GM21447 (cell line): ENCODE measurements around the gene LDLRAD4.
"Not testable (repeated sequence)": the region's sequence is repeated elsewhere in the genome, so short reads cannot be mapped to it uniquely, and the experiment has no call there.

Experiments
- ATAC-seq: cut with Tn5 transposase; IDR thresholded peaks from one replicate; pipeline ENCODE4 v1.9.1; 2021; ENCODE audit not compliant: unreplicated experiment

LDLRAD4 gene

DNA sequence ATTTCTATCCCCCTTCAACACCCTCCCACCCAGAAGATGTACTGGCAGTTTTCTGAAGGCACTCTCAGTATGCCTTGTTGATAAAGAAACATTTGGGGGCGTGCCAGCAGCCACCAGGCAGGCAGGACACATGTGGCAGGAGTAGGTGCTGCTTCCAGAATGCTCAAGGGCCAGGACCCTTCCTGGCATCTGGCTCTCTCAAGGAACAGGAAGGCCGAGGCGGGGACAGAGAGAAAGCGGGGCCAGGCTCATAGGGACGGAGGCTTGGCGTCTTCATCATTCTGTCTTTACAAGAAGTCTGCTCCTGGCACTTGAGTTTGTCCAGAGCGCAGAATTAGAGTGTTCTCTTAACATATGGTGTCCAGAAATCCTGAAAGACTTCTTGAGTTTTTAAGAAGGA lies 386.2 kb downstream of the LDLRAD4 start:
- no peak for ATAC-seq

DNA sequence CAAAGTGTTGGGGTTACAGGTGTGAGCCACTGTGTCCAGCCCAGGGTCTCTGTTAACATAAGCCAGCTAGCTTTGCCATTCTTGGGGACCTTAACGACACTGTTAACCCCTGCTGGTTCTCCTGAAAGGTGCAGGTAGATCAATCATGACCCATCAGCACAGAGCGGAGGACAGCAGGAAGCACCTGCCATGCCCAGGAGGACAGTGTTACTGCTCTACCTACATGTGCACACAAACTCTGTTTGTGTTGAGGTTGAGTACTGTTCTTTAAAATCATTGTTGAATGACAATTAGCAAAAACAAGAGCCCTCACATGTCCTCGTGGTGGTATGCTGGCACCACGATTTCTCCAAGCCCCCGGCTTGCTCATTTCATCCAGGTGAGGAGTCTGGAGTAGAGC lies 386.9 kb downstream of the LDLRAD4 start:
- ATAC-seq, result no peak

DNA sequence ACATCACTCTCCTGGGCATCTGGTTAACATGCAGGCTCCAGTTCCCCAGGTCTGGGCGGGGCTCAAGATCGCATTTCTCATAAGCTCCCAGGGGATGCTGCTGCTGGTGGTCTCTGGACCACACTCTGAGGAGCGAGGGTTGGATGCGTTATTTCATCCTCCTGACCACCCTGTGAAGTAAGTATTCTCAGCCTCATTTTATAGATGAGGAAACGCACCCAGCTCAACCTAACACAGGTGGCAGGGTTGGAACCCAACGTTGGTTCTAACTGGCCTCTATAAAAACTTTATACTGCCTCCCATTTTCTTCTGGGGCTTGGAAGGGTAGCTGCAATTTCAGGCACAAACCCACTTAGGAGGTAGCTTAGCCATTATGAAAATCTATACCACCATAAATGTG lies 387.3 kb downstream of the LDLRAD4 start:
- no peak for ATAC-seq

DNA sequence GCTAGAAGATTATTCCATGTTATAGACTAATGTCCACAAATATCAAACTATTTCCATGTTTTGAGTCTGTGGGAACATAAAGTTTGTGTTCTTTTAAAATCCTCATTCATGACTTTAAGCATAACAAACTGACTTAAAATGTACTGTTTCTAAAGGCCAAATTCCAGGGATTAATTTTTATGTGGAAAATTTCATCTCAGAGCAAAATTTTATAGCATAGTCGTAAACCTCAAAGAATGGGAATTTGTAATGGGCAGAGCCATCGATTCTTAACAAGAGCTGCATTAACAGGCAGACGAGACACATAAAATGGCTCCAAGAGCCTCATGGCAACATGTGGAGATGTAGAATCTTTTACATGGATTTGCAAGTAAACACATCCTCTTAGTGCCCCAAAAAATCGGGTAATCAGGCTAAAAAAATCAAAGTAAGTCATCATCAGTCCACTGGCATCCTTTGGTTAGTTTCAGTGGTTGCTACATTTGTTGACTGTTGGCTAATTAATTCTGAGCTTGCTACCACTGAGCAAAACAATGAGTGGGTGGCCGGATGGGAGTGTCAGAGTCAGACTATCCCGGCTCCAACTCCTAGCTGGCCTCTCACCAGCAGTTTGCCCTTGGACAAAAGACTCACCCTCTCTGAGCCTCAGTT lies 388.2 kb downstream of the LDLRAD4 start:
- no peak for ATAC-seq

DNA sequence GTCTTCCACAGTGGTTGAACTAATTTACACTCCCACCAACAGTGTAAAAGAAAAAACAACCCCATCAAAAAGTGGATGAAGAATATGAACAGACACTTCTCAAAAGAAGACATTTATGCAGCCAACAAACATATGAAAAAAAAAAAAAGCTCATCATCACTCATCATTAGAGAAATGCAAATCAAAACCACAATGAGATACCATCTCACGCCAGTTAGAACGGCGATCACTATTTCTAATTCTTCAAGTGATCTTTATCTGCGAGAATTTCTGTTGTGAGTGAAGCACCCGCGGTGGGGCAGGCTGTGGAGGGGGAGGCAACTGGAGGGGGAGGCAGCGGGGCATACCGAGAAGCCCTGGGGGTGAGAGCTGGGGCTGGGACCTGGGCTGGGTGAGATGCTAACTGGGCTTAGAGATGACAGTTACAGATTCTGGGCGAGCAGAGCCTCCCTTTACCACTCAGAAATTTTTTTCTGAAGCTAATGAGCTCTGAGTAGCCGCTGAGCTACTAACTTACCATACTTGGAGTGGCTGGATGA lies 389.5 kb downstream of the LDLRAD4 start:
- ATAC-seq, result not testable (repeated sequence)

DNA sequence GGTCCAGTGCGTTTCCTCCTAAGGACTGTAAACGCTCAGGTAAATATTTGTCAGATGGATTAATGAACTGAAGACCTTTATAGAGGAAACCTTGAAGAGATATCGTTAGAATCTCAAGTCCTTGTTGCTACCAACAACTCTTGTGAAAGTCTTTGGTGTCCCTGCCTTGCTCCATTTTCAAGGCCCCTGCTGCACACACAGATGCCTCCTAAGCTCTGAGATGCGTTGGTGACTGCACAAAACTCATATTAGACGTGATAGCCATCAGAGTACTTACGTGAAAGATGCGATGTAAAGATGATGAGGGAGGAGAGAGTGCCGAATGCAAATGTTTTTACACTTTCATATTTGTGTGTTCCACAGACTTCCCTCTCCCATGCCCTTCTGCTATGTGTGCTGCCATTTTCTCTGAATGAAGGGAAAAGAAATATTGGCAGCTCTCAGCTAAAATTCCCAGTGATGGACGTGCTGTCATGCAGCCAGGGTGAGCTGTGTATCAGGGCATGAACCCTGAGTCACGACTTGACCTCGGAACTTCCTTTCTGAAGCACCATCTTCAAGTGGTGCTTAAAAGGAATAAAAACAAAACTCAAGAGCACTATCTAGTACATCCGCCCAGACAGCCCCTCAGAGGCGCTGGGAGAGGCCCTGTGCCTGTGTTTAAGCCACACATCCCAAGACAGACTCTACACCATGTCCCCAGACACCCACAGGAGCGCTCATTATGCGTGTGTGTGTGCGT lies 390.4 kb downstream of the LDLRAD4 start:
- ATAC-seq, result no peak

DNA sequence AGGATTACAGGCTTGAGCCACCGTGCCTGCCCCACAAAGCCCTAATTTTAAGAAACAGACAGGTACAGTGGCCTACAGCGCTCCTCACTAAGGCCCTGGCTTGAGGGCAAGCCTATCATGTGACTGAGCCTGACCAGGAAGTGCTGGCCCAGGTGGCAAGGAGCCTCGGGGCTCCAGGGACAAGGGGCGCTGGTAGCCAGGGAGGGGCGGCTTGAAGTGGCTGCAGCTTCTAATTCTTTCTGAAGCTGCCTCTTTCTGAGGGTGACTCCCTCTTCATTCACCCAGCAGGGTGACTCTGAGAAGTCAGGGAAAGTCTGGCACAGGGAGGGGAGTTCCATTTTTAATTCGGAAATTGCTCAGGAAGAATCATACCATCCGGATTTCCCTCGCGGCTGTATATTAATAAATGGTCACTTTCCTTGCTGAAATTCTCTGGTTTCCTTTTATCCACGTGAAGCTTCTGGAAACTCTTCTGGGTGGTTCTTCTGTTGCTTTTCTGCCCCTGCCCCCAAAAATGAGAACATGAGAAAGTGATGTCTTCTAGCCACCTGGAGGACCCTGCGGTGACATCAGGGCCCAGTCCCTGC lies 392.1 kb downstream of the LDLRAD4 start:
- no peak for ATAC-seq

DNA sequence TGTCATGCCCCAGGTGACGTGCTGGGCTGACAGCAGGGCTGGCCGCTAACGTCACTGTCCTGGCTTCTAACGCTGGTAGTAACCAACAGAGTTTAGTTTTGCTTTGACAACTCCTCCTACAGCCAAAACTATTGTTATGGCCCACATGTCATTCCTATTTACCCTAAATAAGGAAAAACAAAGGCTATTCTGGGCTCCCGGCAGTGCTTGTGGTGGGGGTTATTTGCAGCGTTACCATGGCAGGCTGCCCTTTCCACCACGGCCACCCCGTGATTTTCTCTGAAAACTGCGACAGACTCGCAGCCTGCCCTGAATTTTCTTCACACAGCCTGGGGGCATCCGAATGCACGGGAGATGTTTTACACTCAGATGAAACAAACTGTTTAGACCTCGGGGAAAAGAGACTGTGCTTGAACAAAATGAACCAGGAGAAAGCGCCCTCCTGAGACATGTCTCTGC lies 392.6 kb downstream of the LDLRAD4 start:
- peak; percentile 22 for ATAC-seq

DNA sequence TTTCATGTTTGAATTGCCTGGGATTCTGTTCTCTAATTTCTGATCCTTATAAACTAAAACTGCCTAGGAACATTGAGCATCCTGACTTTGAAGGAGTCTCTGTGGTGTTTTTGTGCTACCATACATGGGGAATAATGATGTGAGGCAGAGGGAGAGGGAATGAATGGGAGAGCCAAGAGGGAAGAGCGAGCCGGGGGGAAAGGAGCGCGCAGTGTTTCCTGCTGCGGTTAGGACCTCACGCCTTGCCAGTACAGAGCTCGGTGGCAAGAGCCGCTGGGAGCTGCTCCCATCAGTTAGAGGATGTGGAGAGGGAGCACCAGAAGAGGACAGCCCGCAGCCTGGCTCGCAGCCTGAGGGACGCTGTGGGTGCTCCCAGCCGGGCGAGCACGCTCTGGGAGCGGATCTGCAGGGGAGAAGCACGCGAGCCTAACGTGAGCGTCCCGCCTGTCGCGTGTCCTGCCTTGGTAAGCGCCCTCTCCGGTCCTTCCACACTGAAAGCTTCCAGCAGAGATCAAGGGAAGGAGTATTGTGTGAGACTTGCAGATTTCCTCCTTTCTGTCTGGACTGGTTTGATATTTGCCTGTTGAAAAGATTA lies 393.1 kb downstream of the LDLRAD4 start:
- ATAC-seq, result peak; percentile 3

DNA sequence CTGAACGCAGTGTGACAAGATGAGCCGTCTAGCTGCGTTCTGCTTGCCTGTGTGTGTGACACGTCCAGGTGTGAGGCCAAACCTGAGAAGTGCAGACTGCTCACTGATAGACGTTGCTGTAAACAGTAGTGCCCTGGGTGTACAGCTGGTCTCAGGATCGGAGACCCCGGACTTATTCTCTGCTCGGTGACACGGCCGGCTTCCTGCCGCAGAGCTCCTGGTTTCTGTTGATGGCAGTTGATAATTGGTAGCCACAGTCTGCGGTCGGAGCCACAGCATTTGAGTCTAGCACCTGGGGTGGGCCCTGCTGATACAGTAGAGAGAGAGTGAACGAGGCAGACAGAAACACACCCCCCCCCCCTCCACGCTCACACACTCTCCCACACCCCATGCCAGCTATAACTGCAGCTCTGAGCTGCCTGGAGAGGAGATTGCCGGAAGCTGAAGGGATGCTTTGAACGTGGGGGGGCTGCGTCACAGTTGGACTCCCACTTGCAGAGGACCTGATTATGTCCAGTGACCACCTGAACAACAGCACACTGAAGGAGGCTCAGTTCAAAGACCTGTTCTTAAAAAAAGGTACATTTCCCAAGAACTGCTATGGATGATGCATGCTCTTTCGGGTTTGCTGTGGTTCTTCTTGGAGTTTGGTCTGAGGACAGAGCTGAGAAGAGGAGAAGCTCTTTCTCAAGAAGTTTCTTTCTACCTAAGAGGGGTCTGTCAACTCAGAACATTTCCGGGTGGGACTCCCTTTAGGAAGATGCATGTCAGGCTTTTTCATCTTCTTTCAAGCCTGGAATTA lies 393.8 kb downstream of the LDLRAD4 start:
- ATAC-seq, result peak; percentile 55

DNA sequence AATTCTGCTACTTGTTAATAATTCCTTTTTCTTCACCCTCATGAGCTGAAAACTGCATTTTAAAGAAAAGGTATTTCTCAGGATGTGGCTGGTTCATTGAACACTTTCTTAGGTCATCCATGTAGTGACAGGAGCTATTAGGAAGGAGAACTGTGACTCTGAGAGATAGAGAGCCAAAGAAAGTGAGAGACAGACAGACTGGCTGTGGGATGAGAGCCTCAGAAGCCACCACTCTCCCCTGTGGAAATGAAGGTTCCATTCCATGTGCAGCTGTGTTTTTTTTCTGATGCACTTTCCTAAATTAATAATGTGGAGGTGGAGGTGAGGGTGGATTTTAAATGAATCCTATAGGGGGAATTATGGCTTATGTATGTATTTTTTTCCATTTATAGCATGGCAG lies 394.5 kb downstream of the LDLRAD4 start:
- no peak for ATAC-seq

DNA sequence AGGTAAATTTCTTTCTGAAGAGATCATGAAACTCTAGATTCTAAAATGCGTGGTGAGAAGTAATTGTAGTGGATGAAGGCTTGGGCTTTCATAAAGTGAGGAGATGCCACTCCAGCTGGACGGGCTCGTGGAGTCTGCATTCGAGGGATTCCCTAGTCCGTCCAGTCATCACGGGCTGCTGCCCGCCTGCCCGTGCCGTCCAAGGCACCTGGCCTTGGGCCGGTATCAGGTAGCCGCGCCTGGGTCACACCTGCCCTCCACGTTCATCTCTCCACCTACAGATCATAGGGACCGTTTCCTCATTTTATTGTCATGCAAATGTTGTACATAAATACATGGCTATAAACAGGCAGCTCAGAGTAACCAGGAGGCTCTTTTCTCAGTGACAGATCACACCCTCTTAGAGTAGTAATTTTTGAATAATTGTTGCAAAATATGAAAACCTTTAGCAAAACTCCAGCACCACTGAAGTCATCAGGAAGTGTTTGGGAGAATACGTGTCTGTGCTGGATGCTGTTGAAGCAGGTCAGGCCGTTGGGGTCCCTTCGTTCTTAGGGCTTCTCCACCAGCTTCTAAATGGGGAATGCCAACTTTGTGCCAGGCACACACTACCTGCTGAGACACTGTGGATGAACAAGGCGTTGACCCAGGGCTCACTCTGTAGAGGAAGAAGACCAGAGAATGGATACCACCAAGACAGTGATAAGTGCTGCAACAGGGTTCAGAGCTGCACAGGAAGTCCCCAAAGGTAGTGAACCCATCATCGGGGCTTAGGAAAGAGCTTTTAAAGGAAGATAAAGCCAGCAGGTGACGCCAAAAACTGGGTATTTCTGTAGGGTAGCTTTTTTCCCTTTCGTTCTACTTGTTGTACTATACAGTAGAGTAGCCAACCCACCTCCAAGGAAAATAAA lies 395.3 kb downstream of the LDLRAD4 start:
- peak; percentile 17 for ATAC-seq

DNA sequence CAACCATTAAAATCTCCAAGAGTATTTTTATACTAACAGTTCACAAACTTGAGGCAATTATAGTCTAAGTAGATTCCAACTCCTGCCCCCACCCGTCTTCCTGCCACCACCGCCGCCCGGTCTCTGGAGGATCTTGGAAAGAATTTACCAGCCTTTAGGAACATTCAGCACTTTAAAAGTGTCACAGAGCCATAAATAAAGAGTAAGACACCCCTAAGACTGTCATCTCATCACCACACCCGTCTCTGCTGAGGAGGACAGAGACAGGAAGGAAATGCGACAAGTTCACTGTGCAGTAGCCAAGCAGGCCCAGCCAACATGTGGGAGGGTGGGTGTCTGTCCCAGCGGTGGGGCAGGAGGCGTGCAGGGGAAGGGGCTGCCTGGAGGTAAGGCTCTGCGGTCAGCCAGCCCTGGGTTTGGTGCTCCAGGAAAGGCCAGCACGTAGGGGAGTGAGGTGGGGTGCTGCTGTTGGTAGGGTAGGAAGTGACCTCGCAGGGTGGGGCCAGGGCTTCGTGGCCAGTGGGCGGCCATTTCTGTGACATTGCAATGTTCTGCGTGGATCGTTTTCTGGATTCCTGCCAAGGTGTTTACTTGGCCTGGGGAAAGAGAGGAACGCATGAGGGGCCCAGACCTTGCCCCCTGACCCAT lies 396.2 kb downstream of the LDLRAD4 start:
- ATAC-seq, result no peak

DNA sequence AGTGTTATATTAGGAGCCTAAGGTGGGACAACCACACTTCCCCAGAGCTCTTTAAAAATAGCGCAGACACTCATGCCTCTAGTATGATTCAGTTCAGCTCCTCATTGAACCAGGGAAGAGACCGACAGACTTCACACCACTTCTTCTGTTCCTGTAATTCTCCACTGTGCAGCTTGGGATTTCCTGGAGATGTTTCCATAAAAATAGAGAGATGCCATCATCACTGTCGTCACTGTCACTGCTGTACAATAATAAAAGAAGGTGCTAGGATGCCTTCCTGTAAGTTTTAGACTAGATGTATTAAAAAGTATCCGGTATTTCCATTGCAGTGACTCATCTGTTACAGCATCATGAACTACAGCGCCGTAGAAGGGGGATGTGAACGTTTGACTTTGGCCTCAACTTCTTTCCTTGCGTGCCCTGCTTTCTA lies 396.9 kb downstream of the LDLRAD4 start:
- no peak for ATAC-seq

DNA sequence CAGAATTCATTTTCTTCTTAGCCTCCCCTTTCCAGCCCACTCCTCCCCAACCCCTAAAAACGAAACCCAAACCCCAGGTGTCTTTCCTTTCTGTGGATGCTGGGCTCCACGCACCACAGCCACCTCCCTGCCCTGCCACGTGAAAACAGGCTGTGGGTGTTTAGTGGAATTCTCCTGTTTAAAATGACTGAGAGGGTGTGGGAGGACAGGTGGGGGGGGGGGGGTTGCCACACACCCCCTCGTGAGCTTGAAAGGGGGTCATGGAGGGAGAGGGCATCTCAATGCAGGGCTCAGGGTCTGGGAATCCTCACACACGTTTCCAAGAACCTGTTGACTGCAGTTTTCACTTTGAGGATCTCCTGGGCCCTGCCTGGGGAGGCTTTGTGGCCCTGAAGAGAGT lies 397.5 kb downstream of the LDLRAD4 start:
- ATAC-seq, result no peak

DNA sequence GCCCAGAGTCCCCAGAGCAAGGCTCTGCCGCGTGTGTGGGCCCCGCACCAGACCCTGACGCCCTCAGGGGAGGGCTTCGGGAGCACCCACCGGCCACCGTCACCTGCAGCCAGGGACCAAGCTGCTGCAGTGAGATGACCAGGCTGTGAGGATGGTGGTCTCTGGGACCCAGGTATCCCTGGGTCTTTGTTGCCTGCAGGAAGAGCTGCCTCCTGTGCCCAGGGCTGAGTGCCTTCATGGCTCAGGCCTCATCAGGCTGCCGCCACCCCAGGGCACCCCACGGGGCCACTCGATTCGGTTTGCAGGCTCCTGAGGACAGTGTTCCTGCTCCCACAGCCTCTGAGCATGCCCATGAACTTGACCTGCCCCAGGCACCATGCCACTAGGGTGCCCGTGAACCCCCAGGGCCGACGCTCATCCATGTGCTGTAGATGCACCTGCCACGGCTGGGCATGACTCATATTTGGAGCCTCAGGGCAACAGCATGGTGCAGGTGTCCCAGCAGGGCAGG lies 398.0 kb downstream of the LDLRAD4 start:
- ATAC-seq, result no peak

DNA sequence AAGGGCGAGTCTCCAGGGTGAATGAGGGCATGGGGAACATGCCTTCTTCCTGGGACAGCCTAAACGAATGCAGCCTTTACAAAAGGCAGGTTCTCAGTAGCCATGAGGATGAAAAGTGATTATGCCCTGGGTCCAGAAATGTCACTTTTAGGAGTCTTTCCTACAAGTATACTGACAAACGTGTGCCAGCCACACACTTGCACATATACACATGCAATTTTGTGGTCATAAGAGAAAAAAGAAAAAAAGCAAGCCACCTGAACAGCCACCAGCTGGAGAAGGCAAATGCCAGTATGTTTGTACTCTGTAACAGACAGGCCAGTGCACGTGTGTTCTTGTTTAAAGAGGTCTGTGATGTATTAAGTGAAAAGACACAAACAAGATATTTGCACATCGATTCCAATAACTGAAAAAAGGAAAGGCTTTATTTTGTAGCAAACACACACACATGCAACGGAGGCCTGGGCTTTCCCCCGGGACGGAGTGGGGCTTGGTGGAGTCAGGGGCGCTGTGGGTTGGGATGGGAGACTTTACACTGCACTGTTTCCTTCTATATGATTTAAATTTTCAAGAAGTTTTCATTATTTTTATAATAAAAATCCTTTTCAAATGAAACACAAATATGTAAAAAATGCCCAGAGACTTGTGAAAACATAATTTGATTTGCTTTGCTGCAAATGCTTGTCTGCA lies 399.4 kb downstream of the LDLRAD4 start:
- ATAC-seq, result no peak

DNA sequence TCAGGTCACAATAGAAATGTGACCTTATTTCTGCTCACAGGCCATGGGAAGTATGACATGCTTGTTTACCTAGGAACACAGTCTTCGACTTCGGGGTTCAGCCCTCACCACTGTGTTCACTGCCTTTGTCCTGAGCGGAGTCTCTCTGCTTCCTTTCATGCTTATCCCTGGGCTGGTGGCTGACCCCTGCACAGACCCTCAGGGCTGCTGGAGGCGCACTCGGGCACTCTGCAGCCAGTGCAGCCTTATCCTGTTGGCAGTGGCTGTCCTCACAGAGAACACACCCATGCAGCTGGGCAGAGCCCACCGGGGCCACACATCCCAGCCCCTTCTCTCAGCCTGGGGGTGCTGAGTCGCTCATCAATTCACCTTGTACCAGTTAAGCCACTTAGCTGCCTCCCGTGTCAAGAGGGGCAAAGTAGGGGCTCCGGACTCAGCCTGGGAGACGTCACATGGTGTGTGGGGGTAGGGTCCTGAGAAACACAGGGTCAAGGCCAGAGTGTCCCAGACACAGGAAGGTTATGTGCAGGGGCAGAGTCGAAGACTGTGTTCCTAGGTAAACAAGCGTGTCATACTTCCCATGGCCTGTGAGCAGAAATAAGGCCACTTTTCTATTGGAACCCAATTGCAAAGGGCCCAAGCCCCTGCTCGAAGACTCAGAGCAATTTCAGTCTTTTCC lies 400.3 kb downstream of the LDLRAD4 start:
- no peak for ATAC-seq
